Activated T-cell treated with anti-CD3 and anti-CD28 coated beads, Interleukin-2, amount 50 U/mL, for 4 hours (primary cell): Measurements from ENCODE around the gene PDZK1. TPM values are rescaled to one million over a fixed set of nuclear protein-coding genes. Genes with fewer than 3 reads are reported as not detected.
"Not testable (repeated sequence)": the region's sequence is repeated elsewhere in the genome, so short reads cannot be mapped to it uniquely, and the experiment has no call there.

Experiments
- ATAC-seq, 2 donors: fragments of 200-7000 bp; cut with Tn5 transposase; one replicate each; pipeline ENCODE4 v1.10.0; 2021
- DNase-seq: peaks from one replicate; pipeline ENCODE4 v3.0.0-alpha.2; 2020
- H3K27me3 Mint-ChIP-seq: one replicate; pipeline ENCODE4 v1.8.0; 2021; ENCODE audit warnings: low read depth, mixed read lengths
- H3K36me3 Mint-ChIP-seq: one replicate; pipeline ENCODE4 v1.8.0; 2022; ENCODE audit warnings: mixed read lengths; ENCODE audit not compliant: insufficient read depth
- H3K4me1 Mint-ChIP-seq: one replicate; pipeline ENCODE4 v1.8.0; 2021; ENCODE audit warnings: low read depth, mixed read lengths
- H3K4me3 Mint-ChIP-seq: one replicate; pipeline ENCODE4 v1.8.0; 2021; ENCODE audit warnings: mild to moderate bottlenecking, moderate library complexity, mixed read lengths
- H3K9me3 Mint-ChIP-seq: one replicate; pipeline ENCODE4 v1.8.0; 2021; ENCODE audit warnings: mixed read lengths
- total RNA-seq, 3 donors: library from RNA; stranded (reverse); gene quantifications; one replicate each; pipeline ENCODE4 v1.2.1, GENCODE V29; 2021

PDZK1 gene
- total RNA-seq, 3 donors from 2014 or later = 0.08 TPM; not detected in 2

DNA sequence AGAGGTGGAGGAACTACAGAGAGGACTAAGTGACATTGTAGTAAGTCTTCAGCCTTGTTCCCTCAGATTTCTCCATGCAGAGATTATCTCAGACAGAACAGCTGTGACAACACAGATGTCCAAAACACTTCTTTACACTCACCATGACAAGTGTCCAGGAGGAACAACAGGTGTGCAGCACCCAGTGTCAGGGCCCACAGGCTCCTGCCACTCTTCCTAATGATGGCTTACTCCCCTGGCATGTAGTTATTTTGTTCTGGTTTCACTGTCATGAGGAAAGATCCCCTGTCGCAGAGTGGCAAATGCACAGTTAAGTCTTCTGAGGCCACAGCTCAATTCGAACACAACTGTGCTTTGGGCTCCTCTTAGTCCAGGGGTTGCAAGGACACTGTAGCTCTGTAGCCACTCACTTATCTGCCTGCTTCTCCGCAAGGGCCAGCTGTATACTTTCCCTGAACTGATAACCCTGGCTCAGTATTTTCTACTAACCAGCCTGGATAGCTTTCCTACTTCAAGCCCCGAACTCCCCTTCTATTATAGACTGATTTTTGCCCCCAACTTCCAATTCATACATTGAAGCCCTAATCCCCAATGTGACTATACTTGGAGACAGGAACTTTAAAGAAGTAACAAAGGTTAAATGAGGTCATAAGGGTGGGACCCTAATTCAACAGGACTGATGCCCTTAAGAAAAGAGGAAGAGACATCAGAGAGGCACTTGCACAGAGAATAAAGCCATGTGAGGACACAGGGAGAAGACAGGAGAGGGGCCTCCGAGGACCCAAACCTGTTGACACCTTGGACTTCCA, 11.1 kb downstream of the PDZK1 start:
- Mint-ChIP-seq H3K36me3 (no peaks in the 10 kb centered on the region), H3K27me3 (no peaks in the 10 kb centered on the region), H3K4me3 (no peak overlapping the region), H3K9me3 (no peaks in the 10 kb centered on the region), H3K4me1 (peaks cover 3% of the 10 kb centered on the region)
- ATAC-seq (no peak), DNase-seq (no peak)

DNA sequence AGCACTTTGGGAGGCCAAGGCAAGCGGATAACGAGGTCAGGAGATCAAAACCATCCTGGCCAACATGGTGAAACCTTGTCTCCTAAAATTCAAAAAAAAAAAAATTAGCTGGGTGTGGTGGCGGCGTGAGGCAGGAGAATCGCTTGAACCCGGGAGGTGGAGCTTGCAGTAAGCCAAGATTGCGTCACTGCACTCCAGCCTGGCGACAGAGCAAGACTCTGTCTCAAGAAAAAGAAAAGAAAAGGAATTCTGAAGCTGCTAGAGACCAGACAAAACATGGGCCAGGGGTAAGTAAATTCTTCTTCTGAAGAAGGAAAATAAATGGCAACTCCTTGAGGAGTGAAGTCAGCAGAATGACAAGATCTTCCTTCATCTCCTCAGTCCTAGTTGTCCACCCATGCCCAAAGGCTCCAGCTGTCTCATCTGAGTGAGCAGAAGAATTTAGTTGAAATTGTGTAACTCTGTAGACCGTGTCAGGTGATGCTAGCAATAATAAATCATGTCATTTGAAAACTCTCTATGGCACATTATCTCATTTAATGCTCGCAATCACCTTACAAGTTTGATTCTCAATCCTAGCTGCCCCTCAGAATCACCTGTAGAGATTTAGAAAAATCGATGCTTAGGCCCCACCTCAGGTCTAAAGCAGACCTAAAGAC, 14.3 kb downstream of the PDZK1 start:
- no peaks in the 10 kb centered on the region for H3K36me3 Mint-ChIP-seq
- no peaks in the 10 kb centered on the region for H3K27me3 Mint-ChIP-seq
- H3K4me1 Mint-ChIP-seq = peaks cover 28% of the 10 kb centered on the region
- no peaks in the 10 kb centered on the region for H3K9me3 Mint-ChIP-seq
- H3K4me3 Mint-ChIP-seq = no peak overlapping the region
- DNase-seq = no peak
- ATAC-seq = no peak

GRCh38 chr1:145690587-145691558, 16.3 kb downstream of the PDZK1 start:
- Mint-ChIP-seq H3K4me1 (peaks cover 28% of the 10 kb centered on the region), H3K36me3 (no peaks in the 10 kb centered on the region), H3K9me3 (no peaks in the 10 kb centered on the region)

GRCh38 chr1:145689922-145690321, 17.2 kb downstream of the PDZK1 start:
- no peaks in the 10 kb centered on the region for H3K36me3 Mint-ChIP-seq
- ATAC-seq (no peak), DNase-seq (no peak)
- no peaks in the 10 kb centered on the region for H3K27me3 Mint-ChIP-seq
- H3K9me3 Mint-ChIP-seq = no peaks in the 10 kb centered on the region
- peaks cover 28% of the 10 kb centered on the region for H3K4me1 Mint-ChIP-seq
- no peak overlapping the region for H3K4me3 Mint-ChIP-seq

More at GRCh38 chr1:145690587-145691558, 16.3 kb downstream of the PDZK1 start:
- Mint-ChIP-seq H3K4me3 (peak overlapping the region; percentile 20), H3K27me3 (no peaks in the 10 kb centered on the region)
- ATAC-seq (peak; percentile 86 to 92), DNase-seq (no peak)

DNA sequence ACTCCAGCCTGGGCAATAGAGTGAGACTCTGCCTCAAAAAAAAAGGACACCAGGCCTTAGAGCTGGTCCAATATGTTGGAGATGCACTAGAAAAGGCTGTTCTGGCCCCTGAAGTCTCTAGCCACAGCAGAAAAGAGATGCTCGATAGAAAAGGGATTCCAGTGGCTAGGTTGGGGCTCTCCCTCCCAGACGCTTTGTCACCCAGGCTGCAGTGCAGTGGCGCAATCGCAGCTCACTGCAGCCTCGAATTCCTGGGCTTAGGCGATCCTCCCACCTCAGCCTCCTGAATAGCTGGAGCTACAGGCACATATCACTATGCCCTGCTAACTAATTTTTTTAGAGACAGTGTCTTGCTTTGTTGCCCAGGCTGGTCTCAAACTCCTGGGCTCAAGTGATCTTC, 18.2 kb downstream of the PDZK1 start:
- no peak for DNase-seq
- no peak for ATAC-seq
- no peaks in the 10 kb centered on the region for H3K9me3 Mint-ChIP-seq
- no peaks in the 10 kb centered on the region for H3K36me3 Mint-ChIP-seq
- peaks cover 28% of the 10 kb centered on the region for H3K4me1 Mint-ChIP-seq
- no peaks in the 10 kb centered on the region for H3K27me3 Mint-ChIP-seq
- no peak overlapping the region for H3K4me3 Mint-ChIP-seq

GRCh38 chr1:145688328-145688727, 18.8 kb downstream of the PDZK1 start:
- Mint-ChIP-seq H3K27me3 (no peaks in the 10 kb centered on the region), H3K9me3 (no peaks in the 10 kb centered on the region), H3K36me3 (no peaks in the 10 kb centered on the region), H3K4me3 (no peak overlapping the region), H3K4me1 (peaks cover 28% of the 10 kb centered on the region)
- DNase-seq (no peak), ATAC-seq (no peak)

- H3K4me3 Mint-ChIP-seq, ATAC-seq, H3K36me3 Mint-ChIP-seq, H3K9me3 Mint-ChIP-seq, H3K27me3 Mint-ChIP-seq, DNase-seq: not testable (repeated sequence)
- H3K4me1 Mint-ChIP-seq = peaks cover 25% of the 10 kb centered on the region
Measured at GRCh38 chr1:145686078-145686477, 21.1 kb downstream of the PDZK1 start.

GRCh38 chr1:145684858-145685257, 22.3 kb downstream of the PDZK1 start:
- H3K4me1 Mint-ChIP-seq = peaks cover 13% of the 10 kb centered on the region
- not testable (repeated sequence) for H3K36me3 Mint-ChIP-seq, H3K4me3 Mint-ChIP-seq, DNase-seq, H3K27me3 Mint-ChIP-seq, ATAC-seq, H3K9me3 Mint-ChIP-seq

- H3K27me3 Mint-ChIP-seq, DNase-seq, H3K4me3 Mint-ChIP-seq, H3K9me3 Mint-ChIP-seq, H3K36me3 Mint-ChIP-seq, ATAC-seq: not testable (repeated sequence)
- peaks cover 11% of the 10 kb centered on the region for H3K4me1 Mint-ChIP-seq
Measured at GRCh38 chr1:145673217-145673616, 34.0 kb downstream of the PDZK1 start.

GRCh38 chr1:145670995-145671745, 36.0 kb downstream of the PDZK1 start:
- not testable (repeated sequence) for DNase-seq, H3K27me3 Mint-ChIP-seq, H3K4me3 Mint-ChIP-seq, H3K9me3 Mint-ChIP-seq
- peak; percentile 24 to 36 for ATAC-seq
- Mint-ChIP-seq H3K36me3 (peaks cover 14% of the 10 kb centered on the region), H3K4me1 (peaks cover 11% of the 10 kb centered on the region)

DNA sequence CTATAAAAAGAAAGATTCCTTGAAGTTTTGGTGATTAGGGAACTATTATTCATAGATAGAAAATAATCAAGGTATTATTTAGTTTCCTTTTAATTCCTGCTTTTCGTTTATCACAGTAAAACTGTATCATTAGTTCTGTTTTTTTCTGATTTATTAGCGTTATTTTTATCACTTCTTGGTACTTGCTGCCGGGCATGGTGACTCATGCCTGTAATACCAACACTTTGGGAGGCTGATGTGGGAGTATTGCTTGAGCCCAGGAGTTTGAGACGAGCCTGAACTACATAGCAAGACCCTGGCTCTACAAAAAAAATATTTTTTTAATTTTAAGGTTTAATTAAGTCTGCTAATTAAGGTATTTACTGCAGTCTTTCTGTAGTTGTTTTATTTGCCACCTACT, 42.2 kb downstream of the PDZK1 start:
- not testable (repeated sequence) for H3K9me3 Mint-ChIP-seq, H3K4me3 Mint-ChIP-seq, DNase-seq, H3K36me3 Mint-ChIP-seq, H3K4me1 Mint-ChIP-seq, ATAC-seq, H3K27me3 Mint-ChIP-seq

- H3K4me1 Mint-ChIP-seq, H3K36me3 Mint-ChIP-seq, H3K9me3 Mint-ChIP-seq, H3K27me3 Mint-ChIP-seq, DNase-seq, H3K4me3 Mint-ChIP-seq: not testable (repeated sequence)
- peak; percentile 46 to 55 for ATAC-seq
Measured at GRCh38 chr1:145662502-145662901, 44.7 kb downstream of the PDZK1 start.

- H3K9me3 Mint-ChIP-seq, DNase-seq, H3K27me3 Mint-ChIP-seq, H3K4me1 Mint-ChIP-seq, H3K4me3 Mint-ChIP-seq, ATAC-seq: not testable (repeated sequence)
- peaks cover 13% of the 10 kb centered on the region for H3K36me3 Mint-ChIP-seq
Measured at GRCh38 chr1:145656245-145656943, 50.8 kb downstream of the PDZK1 start.
